Measurements from ENCODE around the gene MARK3.
"Not testable (repeated sequence)": the region's sequence is repeated elsewhere in the genome, so short reads cannot be mapped to it uniquely, and the experiment has no call there.

MARK3 gene

DNA sequence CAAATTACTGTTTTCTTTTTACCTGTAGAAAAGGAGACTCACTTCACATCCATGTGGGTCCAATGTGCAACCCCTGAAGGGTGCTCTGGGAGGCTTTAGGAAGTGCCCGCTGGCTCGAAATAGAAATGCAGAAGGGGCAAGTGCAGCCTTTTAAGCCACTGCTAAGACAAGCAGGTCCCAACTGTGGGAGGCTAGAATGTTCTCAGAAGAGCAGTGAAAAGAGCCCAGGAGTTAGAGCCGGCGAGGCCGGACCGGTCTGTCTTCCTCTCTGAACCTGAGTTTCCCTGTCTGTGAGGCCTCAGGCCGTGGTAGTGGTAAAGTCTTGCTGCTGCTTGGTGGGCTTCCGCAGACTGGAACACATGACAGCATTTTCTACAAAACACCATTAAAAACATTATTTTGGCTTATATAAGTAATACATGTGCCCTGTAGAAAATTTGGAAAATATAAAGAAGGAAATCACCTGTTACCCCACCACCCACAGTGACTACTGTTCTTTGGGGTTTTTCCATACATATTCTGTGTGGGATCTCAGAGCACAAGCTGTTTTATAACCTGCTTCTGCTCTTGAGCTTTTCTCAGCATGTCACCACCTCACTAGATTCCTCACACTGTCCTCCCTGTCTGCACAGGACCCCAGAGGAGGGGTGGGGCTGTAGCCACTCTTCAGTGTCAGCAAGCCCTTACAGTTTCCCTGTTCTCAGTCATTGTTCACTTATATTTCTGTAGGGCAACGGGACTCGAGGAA, 131.4 kb downstream of the MARK3 start:
- DNase-seq: no peak

DNA sequence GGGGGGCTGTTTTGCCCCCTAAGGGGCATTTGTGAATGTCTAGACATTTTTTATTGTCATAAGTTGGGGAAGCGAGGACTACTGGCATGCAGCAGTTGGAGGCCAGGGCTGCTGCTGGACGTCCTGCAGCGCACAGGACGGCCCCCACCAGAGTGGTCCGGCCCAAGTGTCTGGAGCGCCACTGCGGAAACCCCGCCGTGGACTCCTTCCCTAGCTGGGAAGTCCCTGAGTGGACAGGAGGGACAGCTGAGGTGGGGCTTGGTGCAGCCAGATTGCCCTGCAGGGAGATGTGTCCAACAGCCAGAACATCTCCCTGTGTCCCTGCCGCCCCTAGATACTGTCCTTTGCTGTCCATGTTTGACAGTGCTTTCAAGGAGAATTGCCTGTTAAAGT, 132.0 kb downstream of the MARK3 start:
- no peak for DNase-seq

DNA sequence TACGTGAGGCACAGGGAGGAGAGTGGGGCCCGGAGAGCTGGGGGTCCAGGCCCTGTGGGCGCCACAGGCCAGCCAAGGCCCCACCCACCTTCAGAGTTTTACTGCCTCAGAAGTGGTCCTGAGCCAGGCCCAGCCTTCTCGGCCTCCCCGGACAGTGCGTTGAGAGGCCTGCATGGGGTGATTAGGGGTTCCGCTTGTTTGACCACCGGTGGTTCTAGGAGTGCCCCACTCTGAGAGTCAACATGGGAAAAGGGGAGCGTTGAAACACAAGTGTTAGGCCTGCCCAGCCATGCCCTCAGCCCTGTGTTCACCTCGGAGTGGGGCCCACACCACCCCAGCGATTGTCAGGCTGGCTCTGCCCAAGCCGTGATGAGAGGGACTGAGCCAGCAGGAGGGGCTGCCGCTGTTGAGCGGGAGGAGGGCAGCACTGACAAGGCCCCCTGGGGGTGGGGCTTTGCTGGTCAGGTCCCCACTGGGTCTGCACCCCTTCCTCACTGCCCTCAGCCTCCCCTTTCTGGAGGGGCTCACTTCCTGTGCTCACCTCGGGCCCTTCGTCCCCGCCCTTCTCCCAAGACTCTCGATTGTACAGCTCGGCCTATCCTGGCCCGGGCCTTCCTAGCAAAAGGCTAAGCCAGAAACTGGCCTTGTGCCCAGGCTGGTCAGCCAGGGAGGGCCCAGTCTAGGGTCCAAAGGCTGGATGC, 132.7 kb downstream of the MARK3 start:
- no peak for DNase-seq

DNA sequence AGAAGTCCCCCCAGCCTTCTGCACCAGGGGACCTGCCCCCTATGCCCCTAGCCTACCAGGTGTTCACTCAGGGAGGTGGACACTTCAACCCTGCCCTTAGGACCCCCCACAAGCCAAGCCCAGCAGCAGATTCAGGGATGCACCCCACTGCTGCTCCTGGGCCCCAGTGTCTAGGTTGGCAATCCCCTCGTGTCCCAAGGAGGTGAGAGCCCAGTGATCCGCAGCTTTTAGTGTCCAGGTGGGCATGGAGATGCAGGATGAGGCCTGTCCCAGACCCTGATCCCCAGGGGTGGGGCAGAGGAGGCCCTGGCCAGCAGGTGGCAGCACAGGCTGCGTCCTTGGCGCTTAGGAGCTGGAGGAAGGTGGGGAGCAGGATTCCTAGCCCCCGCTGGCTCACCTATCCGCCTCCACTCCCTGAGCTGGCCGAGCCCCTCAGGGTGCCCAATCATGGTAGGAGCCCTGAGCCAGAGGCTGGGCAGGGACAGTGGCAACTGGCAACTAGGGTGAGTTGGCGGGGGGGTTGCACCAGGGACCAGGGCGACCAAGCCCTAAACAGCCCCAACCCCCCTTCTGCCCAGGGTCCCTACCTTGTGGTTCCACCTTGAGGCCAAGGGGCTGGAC, 133.3 kb downstream of the MARK3 start:
- DNase-seq: peak; percentile 42

DNA sequence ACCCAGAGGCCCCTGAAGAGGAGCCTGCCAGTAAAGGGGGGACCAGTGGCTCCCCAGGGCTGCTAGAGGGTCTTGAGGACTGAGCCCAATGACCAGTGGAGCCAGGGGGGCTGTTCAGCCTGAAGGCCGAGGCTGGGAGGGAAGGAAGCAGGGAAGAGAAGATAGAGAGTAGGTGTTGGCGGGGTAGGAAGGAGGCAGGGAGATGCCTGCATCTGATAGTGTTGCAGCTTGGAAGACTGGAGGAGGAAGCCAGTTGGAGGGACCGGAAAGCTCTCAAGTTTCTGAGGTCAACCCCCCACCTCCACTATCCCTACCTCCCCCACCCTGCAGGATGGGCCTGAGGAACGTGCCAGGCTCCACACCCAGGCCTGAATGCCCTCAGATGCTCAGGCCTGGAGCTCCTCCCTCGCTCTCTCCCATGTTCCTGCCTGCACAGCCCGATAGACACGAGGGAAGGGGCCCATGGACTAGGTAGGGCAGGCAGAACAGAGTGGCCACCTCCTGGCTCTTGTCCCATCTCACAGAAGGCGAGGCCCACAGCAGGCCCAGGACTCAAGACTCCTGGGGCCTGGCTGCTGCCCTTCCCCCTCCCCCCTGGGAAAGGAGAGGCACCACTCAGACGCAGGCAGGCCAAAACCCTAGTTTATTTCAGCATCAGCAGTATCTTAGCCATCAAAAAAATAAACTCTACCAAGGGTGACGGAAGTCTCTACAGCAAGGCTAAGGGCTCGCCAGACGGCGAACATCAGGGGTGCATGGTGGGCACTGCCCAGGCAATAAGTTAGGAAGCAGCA, 134.0 kb downstream of the MARK3 start:
- DNase-seq: peak; percentile 44

DNA sequence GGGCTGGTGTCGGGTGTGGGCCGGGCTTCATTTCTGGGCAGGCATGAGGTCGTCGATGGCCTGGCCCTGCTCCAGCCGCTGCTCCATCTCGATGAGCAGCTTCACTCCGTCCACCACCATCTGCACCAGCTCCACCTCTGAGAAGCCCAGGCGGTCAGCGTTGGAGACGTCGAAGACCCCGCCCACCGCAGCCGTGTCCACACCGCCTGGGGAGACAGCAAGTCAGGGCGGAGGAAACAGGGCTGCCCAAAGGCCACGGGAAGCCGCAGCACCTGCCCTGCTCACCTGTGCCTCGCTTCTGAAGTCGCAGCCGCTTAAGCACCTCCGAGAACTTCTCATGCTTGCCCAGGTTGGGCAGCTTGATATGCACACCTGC, 134.6 kb downstream of the MARK3 start:
- DNase-seq: no peak

DNA sequence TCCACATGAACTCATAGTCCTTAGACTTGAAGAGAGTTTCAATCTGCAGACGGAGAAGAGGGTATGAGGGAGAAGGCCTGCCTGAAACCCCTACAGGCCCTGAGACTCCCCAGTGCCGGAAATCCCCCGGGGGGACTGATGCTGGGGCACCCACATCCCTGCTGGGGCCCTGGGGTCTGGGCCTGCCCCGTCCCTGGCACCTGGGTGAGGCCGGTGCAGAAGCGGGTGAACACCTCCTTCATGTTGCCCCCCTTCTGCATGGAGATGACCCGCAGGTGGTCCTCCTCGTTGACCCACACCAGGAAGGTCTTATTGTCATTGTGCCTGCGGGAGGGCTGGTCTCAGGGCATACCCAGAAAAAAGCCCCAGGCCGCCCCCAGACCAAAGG, 135.0 kb downstream of the MARK3 start:
- DNase-seq: no peak

DNA sequence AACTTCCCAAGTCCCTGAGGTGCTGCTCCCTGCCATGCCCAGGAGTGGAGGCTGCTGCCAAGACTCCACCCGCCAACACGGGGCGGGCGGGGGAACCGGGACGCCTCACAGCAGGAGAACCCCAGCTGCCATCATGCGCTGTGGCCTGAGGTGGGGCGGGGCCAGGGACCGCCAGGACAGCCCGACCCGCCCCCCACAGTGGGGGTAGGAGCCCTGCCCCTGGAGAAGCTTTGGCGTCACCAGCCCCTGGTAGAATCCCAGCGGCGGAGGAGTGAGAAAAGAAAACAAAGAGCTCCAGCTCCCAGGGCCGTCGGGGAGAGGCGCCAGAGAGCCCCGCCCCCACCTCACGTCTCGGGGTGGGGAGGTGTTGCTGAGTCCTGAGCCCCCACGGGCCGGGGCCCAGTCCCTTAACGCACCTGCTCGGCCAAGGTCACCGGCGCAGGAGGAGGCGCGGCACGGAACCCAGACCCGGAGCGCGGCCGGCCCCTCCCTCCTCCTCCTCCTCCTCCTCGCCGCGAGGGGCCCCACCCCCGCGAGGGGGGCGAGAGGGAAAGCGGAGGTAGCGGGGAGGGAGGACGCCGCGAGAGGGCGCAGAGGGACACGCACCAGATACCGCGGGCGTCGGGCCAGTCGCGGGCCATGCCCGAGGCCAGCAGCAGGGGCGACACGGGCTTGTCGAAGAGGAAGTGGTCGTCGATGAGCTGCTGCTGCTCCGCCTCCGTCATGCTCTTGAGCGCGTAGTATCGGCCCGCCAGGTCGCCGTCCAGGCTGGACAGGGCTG, 135.6 kb downstream of the MARK3 start:
- DNase-seq: peak; percentile 79

DNA sequence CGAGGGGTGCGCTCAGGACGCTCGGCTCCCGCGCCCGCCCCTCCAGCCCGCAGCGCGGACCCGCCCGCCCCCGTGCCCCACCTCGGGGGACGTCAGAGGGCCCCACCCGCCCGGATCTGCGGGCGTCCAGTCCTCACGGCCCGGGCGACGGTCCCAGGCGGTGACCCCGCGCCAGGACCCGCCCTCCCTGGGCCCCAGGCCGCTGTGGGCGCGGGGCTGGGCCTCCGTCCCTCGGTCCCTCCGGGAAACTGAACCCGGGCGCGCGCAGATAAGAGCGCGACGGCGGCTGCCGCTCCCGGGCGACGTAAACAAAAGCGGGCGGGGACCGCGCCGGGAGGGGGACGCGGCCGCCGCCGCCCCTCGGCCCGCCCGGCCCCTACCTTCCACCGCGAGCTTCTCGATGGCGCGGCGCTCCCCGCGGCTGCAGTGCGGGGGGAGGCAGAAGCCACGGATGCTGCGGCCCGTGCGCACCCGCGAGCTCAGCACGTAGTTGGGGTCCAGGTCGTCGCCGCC, 136.3 kb downstream of the MARK3 start:
- no peak for DNase-seq

DNA sequence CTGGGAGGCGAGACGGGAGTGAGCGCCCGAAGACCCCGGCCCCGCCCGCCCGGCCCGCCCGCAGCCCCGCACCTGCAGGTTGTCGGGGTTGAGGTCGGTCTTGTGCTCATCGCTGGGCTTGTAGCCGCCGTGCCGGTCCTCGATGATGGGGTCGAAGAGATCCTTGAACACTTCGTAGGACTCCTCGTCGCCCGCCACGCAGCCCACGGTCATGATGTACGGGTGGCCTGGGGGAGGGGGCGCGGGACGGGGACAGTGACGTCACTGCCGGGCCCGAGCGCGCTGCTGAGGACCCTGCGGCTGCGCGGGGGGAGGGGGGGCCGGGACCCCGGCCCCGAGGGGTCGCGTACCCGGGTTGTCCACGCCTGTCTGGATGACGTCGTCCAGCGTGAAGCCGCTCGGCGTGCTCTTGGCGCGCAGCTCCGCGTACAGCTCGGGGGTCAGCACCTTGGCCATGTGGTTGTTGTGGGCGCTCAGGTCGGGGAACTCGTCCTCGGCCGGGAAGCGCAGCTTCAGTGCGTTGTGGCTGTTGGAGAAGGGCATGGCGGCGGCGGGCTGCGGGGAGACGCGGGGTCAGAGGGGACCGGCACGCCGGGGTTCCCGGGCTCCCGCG, 136.8 kb downstream of the MARK3 start:
- DNase-seq: no peak

DNA sequence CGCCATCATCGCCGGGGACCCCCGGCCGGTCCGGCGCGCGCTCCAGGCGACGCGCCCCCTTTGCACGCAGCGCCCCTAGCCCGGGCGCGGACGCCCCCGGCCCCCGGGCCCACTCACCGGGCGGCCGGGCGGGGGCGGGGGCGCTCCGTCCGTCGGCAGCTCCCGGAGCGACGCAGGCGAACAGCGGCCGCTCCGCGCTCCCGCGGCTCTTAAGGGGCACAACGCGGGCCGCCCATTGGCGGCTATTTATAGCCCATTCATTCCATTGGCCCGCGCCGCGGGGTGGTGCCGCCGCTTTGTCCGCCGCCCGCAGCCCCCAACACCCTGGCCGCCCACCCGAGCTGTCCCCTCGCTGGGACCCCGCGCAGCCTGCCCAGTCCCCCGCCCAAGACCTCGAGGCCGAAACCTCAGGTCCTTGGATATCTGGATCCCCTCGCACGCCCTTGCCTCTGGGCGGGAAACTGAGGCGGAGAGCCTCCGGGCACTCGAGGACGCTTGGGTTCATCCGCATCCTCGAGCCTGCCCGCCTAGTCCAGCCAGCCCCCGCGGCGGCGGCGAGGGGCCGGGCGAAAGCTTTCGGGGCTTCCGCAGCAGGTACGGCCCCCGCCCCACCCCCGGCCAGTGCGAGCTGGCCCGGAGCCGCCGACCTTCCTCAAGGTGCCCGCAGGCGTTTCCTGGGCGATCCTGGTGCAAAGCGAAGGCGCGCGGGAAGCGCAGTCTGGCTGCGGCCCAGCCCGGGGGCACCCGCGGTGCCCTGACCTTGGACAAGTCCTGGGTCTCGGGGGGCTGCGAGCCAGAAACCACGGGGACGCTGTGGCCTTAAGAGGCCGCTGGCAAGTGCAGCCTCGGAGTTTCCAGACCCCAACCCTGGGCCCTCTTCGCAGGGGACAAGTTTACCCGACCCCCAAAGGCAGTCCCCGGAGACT, 137.7 kb downstream of the MARK3 start, which contains the start of gene CKB:
Gene CKB (minus strand): TSS at position 182 of the 926 bp plus-strand sequence. CDS start 337 bp downstream, outside the sequence.
- peak; percentile 58 for DNase-seq

DNA sequence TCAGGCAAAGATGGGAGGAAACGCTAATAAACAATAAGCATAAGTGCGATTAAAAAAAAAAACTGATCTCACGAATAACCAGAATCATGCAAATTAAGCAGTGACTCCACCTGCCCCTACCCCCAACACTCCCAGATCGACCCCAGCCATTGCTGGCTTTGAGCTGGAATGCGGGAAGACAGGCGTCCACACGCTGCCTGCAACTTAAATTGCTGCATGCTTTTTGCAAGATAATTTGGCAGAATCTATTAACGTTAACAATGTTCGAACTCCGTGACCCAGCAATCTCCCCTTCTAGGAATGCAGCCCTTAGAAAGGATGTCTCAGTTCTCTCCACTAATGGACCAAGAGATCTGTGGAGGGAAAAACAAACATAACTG, 138.3 kb downstream of the MARK3 start:
- DNase-seq: no peak

DNA sequence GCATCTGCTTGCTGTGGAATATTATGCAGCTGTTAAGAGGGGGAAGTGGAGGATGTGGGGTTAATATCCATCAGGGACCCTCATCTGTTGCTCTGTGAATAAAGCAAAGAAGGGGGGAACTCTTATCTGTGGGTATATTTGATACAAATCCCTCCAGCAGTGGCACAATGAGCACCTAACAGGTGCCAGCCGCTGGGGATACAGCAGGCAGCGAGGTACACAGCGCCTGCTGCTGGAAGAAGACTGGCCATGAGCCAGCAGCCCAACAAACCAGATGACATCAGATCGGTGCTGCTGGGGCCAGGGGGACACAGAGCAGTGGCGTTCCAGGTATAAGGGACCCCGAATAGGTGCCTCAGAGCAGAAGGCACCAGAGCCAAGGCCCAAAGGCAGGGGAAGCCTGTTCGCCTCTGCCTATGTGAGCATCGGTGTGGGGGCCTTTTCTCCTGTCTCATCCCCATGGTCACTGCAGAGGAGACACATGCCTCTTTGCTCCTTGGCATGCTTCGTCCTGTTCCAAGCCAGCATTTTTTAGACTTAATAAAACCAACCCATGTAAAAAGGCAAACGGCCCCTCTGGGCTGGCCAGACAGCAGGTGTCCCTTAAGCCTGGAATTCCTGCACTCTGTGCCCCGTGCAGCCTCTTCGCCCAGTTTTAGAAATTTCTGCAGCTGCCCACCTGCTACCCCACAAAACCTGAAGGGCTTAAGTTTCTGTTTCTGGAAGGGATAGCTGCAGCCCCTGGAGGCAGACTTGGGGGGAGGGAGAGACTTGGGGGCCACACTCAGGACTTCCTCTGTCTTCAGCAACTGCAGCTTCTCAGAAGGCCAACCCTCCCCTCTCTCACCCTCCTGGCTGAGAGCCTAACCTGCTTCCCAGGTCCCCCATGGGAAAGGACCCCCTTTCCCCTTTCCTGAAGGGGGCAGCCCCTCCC, 139.1 kb downstream of the MARK3 start:
- DNase-seq: no peak

DNA sequence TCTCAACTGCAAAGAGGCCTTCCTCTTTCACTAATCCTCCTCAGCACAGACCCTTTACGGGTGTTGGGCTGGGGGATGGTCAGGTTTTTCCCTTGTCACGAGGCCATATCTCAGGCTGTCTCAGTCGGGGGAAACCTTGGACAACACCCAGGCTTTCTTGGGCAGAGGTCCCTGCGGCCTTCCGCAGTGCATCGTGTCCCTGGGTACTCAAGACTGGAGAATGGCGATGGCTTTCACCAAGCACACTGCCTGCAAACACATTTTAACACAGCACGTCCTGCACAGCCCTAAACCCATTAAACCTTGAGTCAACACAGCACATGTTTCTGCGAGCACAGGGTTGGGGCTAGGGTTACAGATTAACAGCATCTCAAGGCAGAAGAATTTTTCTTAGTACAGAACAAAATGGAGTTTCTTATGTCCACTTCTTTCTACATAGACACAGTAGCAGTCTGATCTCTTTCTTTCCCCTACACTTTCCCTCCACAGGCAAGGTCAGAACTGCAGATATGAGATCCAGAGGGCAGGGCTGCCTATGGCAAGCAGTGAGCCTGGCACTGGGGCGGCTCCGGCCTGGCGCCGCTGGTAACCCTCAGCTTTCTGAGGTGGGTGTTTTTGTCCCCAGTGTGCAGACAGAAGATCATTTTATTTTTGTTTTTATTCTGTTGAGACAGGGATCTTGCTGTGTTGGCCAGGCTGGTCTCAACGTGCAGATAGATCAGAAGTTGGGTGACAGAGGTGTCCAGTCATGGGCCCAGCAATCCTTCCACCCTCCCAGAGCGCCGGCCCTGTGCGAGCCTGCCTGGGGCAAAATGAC, 140.4 kb downstream of the MARK3 start:
- DNase-seq: not testable (repeated sequence)

DNA sequence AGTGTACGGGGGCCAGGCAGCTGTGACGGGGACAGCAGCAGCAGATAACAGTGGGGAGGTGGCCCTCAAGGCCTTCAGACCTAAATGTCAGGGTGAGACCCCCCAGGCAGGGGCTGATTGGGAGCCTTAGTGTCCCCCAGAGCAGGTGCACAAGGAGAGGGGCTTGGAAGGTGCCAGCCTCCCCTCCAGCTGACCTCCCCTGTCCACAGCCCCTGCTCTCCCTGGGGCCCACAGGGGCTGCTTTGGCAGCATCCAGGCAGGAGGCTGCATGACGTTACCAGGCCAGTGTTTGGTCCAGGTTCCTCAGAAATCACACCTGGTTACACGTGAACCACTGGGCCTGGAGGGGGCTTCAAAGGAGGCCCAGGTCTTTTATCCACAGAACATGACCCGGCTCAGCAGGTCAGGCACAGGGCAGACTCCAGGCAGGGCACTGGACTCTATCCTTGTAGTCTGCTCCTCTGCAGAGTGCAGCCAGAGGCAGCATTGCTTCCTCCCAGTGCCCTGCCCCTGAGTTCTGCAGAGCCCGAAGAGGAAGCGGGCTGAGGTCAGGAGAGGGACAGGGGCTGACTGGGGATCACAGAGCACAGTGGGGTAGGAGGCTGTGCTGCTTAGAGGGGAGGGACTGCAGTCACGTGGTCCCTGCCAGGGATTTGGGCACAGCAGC, 141.2 kb downstream of the MARK3 start:
- DNase-seq: no peak

DNA sequence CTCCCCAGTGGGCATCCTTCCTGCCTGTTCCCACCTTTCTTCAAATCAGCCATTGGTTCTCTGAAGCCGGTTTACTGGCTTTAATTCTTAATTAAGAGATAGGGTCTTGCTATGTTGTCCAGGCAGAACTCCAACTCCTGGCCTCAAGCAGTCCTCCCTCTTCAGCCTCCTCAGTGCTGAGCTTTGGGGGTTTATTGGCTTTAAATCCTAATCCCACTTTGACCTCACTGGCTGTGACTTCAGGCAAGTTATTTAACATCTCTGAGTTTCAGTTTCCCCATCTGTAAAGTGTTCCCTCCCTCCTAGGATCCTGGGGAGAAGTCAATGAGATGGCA, 141.7 kb downstream of the MARK3 start:
- DNase-seq: no peak

DNA sequence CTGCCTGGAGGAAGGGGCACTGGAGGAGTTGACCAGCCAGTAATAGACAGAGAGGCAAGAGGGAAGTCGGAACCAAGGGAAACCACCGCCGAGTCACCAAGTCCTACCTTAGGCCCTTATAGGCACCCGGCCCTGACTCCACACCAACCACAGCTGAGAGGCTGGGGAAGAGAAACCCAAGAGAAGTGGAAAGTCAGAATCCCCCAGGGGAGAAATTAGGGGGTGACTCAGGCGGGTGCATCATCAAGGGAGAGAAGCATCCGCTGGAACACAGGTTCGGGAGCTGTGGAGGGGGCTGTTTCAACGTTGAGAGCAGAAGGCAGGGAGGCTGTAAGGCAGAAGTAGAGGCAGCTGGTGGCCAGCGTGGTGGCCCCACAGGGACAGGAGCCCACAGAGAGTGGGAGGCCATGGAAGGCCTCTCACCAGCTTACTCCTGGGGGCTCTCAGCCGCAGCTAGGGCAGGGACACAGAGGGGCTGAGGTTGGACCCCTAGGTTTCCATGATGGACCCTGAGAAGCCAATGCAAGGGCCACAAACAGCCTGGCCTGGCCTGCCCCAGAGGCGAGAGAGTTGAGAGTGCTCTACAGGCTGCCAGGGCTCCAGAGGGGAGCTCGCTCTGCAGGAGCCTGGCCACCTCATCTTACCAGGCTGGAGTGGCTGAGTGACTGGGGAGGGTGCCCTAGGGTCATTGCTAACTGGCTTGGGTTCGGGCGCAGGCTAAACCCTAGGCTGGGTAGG, 142.4 kb downstream of the MARK3 start:
- peak; percentile 60 for DNase-seq

Data from fibroblast of skin of scalp (primary cell).